ENCODE measurements around the gene ABHD1.

The ABHD1 gene

DNA sequence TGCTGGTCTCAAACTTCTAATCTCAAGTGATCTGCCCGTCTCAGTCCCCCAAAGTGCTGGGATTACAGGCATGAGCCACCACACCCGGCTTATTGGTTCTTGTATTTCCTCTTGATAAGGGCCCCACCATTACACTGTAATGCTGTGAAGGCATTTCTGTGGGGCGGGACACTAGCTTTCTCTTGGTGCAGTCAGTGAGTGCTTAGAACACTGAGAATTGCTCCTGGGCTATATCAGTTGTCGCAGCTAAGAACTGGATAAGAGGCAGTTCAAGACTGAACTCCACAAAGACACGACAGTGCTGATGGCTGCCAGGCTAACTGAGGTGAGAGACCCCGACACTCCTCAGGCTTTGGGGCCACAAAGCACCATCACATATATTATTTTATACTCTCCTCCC is 35.0 kb upstream of the ABHD1 start:
- no peak for TF ChIP-seq ZFX (IDR thresholded peaks at IDR 0.05)
- TF ChIP-seq, protein P1, sequence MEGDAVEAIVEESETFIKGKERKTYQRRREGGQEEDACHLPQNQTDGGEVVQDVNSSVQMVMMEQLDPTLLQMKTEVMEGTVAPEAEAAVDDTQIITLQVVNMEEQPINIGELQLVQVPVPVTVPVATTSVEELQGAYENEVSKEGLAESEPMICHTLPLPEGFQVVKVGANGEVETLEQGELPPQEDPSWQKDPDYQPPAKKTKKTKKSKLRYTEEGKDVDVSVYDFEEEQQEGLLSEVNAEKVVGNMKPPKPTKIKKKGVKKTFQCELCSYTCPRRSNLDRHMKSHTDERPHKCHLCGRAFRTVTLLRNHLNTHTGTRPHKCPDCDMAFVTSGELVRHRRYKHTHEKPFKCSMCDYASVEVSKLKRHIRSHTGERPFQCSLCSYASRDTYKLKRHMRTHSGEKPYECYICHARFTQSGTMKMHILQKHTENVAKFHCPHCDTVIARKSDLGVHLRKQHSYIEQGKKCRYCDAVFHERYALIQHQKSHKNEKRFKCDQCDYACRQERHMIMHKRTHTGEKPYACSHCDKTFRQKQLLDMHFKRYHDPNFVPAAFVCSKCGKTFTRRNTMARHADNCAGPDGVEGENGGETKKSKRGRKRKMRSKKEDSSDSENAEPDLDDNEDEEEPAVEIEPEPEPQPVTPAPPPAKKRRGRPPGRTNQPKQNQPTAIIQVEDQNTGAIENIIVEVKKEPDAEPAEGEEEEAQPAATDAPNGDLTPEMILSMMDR (conservative IDR thresholded peaks at IDR 0.05), result no peak
- H3K27ac ChIP-seq, result no peak overlapping the region

- no peak for TF ChIP-seq ZFX (IDR thresholded peaks at IDR 0.05)
- H3K27ac ChIP-seq, result no peak overlapping the region
These were observed 34.3 kb upstream of the ABHD1 start for GRCh38 chr2:27089111-27089954.

- no peak overlapping the region for H3K27ac ChIP-seq
- TF ChIP-seq, protein P1 (conservative IDR thresholded peaks at IDR 0.05), result no peak
- TF ChIP-seq ZFX (IDR thresholded peaks at IDR 0.05), result no peak
These were observed 31.6 kb upstream of the ABHD1 start for GRCh38 chr2:27091746-27092695.

GRCh38 chr2:27092696-27093429 is 30.8 kb upstream of the ABHD1 start:
- H3K27ac ChIP-seq, result no peak overlapping the region
- TF ChIP-seq, protein P1 (conservative IDR thresholded peaks at IDR 0.05), result no peak
- TF ChIP-seq ZFX (IDR thresholded peaks at IDR 0.05), result no peak

- TF ChIP-seq, protein P1 (conservative IDR thresholded peaks at IDR 0.05), result no peak
- TF ChIP-seq ZFX (IDR thresholded peaks at IDR 0.05), result no peak
- H3K27ac ChIP-seq, result no peak overlapping the region
These were observed 29.9 kb upstream of the ABHD1 start for GRCh38 chr2:27093430-27094352.

DNA sequence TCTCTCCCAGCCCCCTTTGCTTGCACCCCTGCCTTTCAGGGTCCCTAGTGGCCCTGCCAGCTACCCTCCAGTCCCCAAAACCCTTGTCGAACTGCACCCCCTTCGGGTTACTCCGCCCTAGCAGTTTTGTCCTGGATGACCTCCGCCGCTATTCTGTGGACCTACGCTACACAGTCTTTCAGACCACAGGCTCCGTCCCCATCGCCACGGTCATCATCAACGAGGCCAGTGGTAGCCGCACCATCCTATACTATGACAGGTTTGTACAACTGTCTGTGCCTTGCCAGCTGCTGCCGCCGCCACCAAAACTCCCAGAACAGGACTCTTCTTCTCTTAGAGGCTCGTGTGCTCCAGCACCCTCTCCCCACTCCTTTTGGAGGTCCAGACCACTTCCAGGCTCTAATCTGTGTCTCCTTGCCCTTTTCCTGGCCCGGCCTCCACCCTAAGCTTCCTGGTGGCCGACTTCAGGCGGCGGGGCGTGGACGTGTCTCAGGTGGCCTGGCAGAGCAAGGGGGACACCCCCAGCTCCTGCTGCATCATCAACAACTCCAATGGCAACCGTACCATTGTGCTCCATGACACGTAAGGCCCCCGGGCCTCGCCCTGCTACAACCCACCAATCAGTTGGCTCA is 29.1 kb upstream of the ABHD1 start:
- no peak overlapping the region for H3K27ac ChIP-seq
- no peak for TF ChIP-seq ZFX (IDR thresholded peaks at IDR 0.05)
- TF ChIP-seq, protein P1 (conservative IDR thresholded peaks at IDR 0.05), result no peak
